ENCODE results near the gene SCN4B.

The SCN4B gene

DNA sequence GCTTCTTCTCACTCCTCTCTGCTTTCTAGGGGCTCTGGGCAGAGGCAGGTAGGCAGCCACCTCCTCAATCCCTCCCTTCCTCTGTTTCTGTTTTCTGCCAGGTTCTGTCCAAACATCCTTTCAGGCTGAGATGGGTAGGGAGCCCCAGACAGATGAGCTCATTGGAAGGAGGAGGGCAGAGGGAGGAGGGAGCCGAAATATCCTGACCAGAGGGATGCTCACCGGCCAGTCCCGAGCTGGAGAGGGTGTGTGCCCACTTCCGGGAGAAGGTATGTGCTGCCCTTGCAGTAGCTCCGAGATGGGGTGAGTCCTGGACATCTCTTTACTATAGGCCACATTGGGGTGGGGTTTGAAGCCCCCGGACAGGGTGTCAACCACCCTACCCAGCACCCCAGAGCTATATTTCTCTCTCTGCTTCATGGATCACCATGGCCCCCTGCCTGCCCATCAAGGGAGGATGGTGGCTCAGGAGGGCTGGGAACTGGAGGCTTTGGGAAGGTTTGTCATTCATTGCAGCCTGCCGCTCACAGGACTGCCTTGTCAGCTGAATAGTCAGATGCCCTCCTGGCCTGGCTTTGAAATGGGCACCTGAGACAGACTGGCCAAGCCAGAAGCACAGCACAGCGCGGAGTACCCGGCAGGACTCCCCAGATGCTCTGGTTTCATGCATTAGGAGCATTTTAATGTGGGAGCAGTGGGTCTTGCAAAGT lies 4.7 kb upstream of the SCN4B start:
- no peak for TF ChIP-seq CTCF (IDR thresholded peaks at IDR 0.05; ENCODE audit: low read depth, low read length, missing control alignments)
- no peak for DNase-seq (ENCODE audit: extremely low read depth, low read depth)
- no peak overlapping the region for H3K4me3 ChIP-seq (replicated peaks; ENCODE audit: low read depth, low read length)

DNA sequence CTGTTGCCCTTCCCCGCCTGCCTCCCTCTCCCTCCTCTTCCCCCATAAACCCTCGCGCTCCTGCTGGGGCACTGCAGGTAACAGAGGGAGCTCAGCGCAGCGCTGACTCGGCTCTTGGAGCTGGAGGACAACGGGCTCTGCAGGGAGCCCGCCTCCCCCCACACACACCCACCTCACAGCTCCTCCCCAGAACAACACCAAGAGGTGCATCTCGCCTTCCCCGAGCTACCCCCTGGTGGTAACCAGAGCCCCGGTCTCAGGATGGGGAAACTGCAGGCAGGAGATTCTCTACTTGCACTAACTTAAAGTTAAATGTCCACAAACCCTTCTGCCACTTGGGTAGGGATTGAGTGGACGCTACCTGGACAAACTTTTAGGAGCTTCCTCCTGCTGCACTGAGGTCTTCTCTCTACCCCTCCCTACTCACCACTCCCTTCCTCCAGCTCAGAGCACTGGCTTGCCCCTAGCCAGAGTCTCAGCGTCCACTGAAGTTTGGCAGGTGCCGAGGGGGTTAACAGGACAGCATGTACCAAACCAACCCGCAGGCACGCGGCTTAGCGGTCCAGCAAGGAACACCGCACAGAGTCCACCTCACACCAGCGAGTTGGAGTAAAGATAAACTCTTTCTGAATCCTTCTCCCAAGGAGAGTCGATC lies 4.0 kb upstream of the SCN4B start:
- H3K4me3 ChIP-seq (replicated peaks; ENCODE audit: low read depth, low read length): no peak overlapping the region
- TF ChIP-seq CTCF (IDR thresholded peaks at IDR 0.05; ENCODE audit: low read depth, low read length, missing control alignments): no peak
- DNase-seq (ENCODE audit: extremely low read depth, low read depth): no peak

GRCh38 chr11:118155776-118156530 lies 3.3 kb upstream of the SCN4B start:
- no peak overlapping the region for H3K4me3 ChIP-seq (replicated peaks; ENCODE audit: low read depth, low read length)
- no peak for TF ChIP-seq CTCF (IDR thresholded peaks at IDR 0.05; ENCODE audit: low read depth, low read length, missing control alignments)
- DNase-seq (ENCODE audit: extremely low read depth, low read depth): no peak

DNA sequence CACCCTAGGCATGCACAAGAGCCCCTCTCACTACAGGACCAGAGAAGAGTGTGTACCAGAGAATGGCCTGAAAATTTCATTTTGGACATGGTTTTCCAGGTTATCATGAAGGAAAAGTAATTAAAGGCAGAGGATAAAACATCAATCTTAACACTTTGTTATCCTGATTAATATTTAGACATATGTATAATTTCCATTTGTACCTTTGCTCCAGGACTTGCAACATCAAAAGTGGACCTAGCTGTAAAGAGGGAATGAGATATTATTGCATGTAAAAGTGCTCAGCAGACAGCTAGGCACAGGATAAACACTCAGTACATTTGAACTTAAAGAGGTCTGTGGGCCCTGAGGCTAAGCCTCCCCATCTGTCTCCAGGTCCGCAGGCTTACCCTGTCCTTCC lies 2.0 kb upstream of the SCN4B start:
- TF ChIP-seq CTCF (IDR thresholded peaks at IDR 0.05; ENCODE audit: low read depth, low read length, missing control alignments): no peak
- DNase-seq (ENCODE audit: extremely low read depth, low read depth): no peak
- no peak overlapping the region for H3K4me3 ChIP-seq (replicated peaks; ENCODE audit: low read depth, low read length)

GRCh38 chr11:118153976-118154375 lies 1.4 kb upstream of the SCN4B start:
- no peak for DNase-seq (ENCODE audit: extremely low read depth, low read depth)
- TF ChIP-seq CTCF (IDR thresholded peaks at IDR 0.05; ENCODE audit: low read depth, low read length, missing control alignments): no peak
- H3K4me3 ChIP-seq (replicated peaks; ENCODE audit: low read depth, low read length): no peak overlapping the region

- H3K4me3 ChIP-seq (replicated peaks; ENCODE audit: low read depth, low read length): peak overlapping the region; percentile 53
- TF ChIP-seq CTCF (IDR thresholded peaks at IDR 0.05; ENCODE audit: low read depth, low read length, missing control alignments): no peak
- no peak for DNase-seq (ENCODE audit: extremely low read depth, low read depth)
These were observed 893 bp upstream of the SCN4B start for GRCh38 chr11:118153516-118153915.
